Activated CD4-positive, alpha-beta T cell treated with anti-CD3 and anti-CD28 coated beads, Interleukin-2, amount 10 ng/mL, durations not matched to agents 7 days and 5 days (primary cell): ENCODE data around the gene LLGL1. TPM values are rescaled to one million over a fixed set of nuclear protein-coding genes. Genes with fewer than 3 reads are reported as not detected.

Experiments
- CTCF ChIA-PET: fragments of 350-600 bp; sonication (Branson Sonifier 250); formaldehyde crosslinking; loops from one replicate; lab custom pipeline; 2021; ENCODE audit warnings: antibody characterized with exemption; lab: Charles Lee
- POLR2A ChIA-PET: fragments of 350-600 bp; sonication (Branson Sonifier 250); formaldehyde crosslinking; loops from one replicate; lab custom pipeline; 2021; ENCODE audit warnings: antibody characterized with exemption; lab: Charles Lee
- DNase-seq: peaks from one replicate; pipeline ENCODE4 v3.0.0-alpha.2; 2020
- H3K27ac Mint-ChIP-seq: one replicate; pipeline ENCODE4 v1.8.0; 2021; ENCODE audit warnings: mild to moderate bottlenecking, moderate library complexity, mixed read lengths
- H3K27me3 Mint-ChIP-seq: one replicate; pipeline ENCODE4 v1.8.0; 2021; ENCODE audit warnings: mixed read lengths
- H3K36me3 Mint-ChIP-seq: one replicate; pipeline ENCODE4 v1.8.0; 2021; ENCODE audit warnings: low read depth, mixed read lengths
- H3K4me1 Mint-ChIP-seq: one replicate; pipeline ENCODE4 v1.8.0; 2021; ENCODE audit warnings: mixed read lengths
- H3K4me3 Mint-ChIP-seq: one replicate; pipeline ENCODE4 v1.8.0; 2021; ENCODE audit warnings: mild to moderate bottlenecking, moderate library complexity, mixed read lengths
- H3K9me3 Mint-ChIP-seq: one replicate; pipeline ENCODE4 v1.8.0; 2021; ENCODE audit warnings: mixed read lengths
- total RNA-seq, 2 experiments: library from RNA; stranded (reverse); gene quantifications; one replicate each; pipeline ENCODE4 v1.2.3, GENCODE V29; 2021

Gene LLGL1
- total RNA-seq, 2 experiments from 2014 or later: 24.7 to 24.9 TPM

GRCh38 chr17:18270046-18270931 is 44.9 kb downstream of the LLGL1 start:
- DNase-seq: no peak
- Mint-ChIP-seq H3K27ac (no peak overlapping the region), H3K36me3 (peaks cover 2% of the 10 kb centered on the region), H3K4me1 (peaks cover 15% of the 10 kb centered on the region), H3K9me3 (no peaks in the 10 kb centered on the region), H3K4me3 (no peak overlapping the region), H3K27me3 (no peaks in the 10 kb centered on the region)
- CTCF ChIA-PET: no interaction called here
- POLR2A ChIA-PET: no interaction called here

GRCh38 chr17:18277076-18277475 is 51.6 kb downstream of the LLGL1 start:
- DNase-seq: no peak
- CTCF ChIA-PET: interaction anchor here (0.7 to 1.3 kb wide), 2 partner anchors 31 to 40 kb away, joined by 3 read pairs; no protein-coding TSS in a partner anchor
- Mint-ChIP-seq H3K36me3 (peaks cover 21% of the 10 kb centered on the region), H3K4me3 (no peak overlapping the region), H3K9me3 (no peaks in the 10 kb centered on the region), H3K4me1 (no peaks in the 10 kb centered on the region), H3K27ac (no peak overlapping the region), H3K27me3 (no peaks in the 10 kb centered on the region)
- POLR2A ChIA-PET: no interaction called here

- H3K36me3 Mint-ChIP-seq: peaks cover 34% of the 10 kb centered on the region
- DNase-seq: no peak
- no peaks in the 10 kb centered on the region for H3K27me3 Mint-ChIP-seq
- POLR2A ChIA-PET: no interaction called here
- H3K4me1 Mint-ChIP-seq: no peaks in the 10 kb centered on the region
- CTCF ChIA-PET: no interaction called here
- no peak overlapping the region for H3K27ac Mint-ChIP-seq
- H3K9me3 Mint-ChIP-seq: no peaks in the 10 kb centered on the region
- no peak overlapping the region for H3K4me3 Mint-ChIP-seq
Measured at GRCh38 chr17:18278867-18279266, 53.4 kb downstream of the LLGL1 start.

- H3K36me3 Mint-ChIP-seq: peaks cover 44% of the 10 kb centered on the region
- H3K27me3 Mint-ChIP-seq: no peaks in the 10 kb centered on the region
Measured at GRCh38 chr17:18280249-18280648, 54.8 kb downstream of the LLGL1 start.

GRCh38 chr17:18280766-18281371 is 55.4 kb downstream of the LLGL1 start:
- POLR2A ChIA-PET: no interaction called here
- Mint-ChIP-seq H3K4me1 (no peaks in the 10 kb centered on the region), H3K27me3 (no peaks in the 10 kb centered on the region), H3K9me3 (no peaks in the 10 kb centered on the region), H3K4me3 (no peak overlapping the region), H3K36me3 (peaks cover 49% of the 10 kb centered on the region), H3K27ac (no peak overlapping the region)
- DNase-seq: no peak
- CTCF ChIA-PET: interaction anchor here (1.5 kb wide), 1 partner anchor 19 kb away, joined by 4 read pairs; no protein-coding TSS in a partner anchor

More at GRCh38 chr17:18280249-18280648, 54.8 kb downstream of the LLGL1 start:
- Mint-ChIP-seq H3K4me3 (no peak overlapping the region), H3K4me1 (no peaks in the 10 kb centered on the region), H3K9me3 (no peaks in the 10 kb centered on the region), H3K27ac (no peak overlapping the region)
- CTCF ChIA-PET: interaction anchor here (0.6 to 1.5 kb wide), 2 partner anchors 16 to 19 kb away, joined by 3 to 4 read pairs; no protein-coding TSS in a partner anchor
- no peak for DNase-seq
- POLR2A ChIA-PET: no interaction called here

- Mint-ChIP-seq H3K27me3 (no peaks in the 10 kb centered on the region), H3K9me3 (no peaks in the 10 kb centered on the region), H3K36me3 (peaks cover 46% of the 10 kb centered on the region), H3K4me1 (no peaks in the 10 kb centered on the region), H3K4me3 (no peak overlapping the region), H3K27ac (no peak overlapping the region)
- no peak for DNase-seq
- ChIA-PET POLR2A (no interaction called here), CTCF (no interaction called here)
Measured at GRCh38 chr17:18281788-18282187, 56.4 kb downstream of the LLGL1 start.

- H3K9me3 Mint-ChIP-seq: no peaks in the 10 kb centered on the region
- POLR2A ChIA-PET: no interaction called here
- H3K27me3 Mint-ChIP-seq: no peaks in the 10 kb centered on the region
- no peak overlapping the region for H3K27ac Mint-ChIP-seq
- H3K4me1 Mint-ChIP-seq: no peaks in the 10 kb centered on the region
- CTCF ChIA-PET: interaction anchor here (0.9 to 2.1 kb wide), 3 partner anchors 10 to 33 kb away, joined by 3 to 8 read pairs (median 3); no protein-coding TSS in a partner anchor
- peaks cover 60% of the 10 kb centered on the region for H3K36me3 Mint-ChIP-seq
- DNase-seq: no peak
- no peak overlapping the region for H3K4me3 Mint-ChIP-seq
Measured at GRCh38 chr17:18285296-18285695, 59.9 kb downstream of the LLGL1 start.

- Mint-ChIP-seq H3K27me3 (no peaks in the 10 kb centered on the region), H3K4me1 (no peaks in the 10 kb centered on the region), H3K4me3 (no peak overlapping the region), H3K36me3 (peaks cover 51% of the 10 kb centered on the region), H3K27ac (no peak overlapping the region), H3K9me3 (no peaks in the 10 kb centered on the region)
- no peak for DNase-seq
- ChIA-PET CTCF (interaction anchor here (1.1 to 1.2 kb wide), 2 partner anchors 23 to 32 kb away, joined by 3 read pairs; partner anchors contain the start of gene MIEF2), POLR2A (no interaction called here)
Measured at GRCh38 chr17:18291718-18292540, 66.5 kb downstream of the LLGL1 start.

Other genes with a start within 250 kb of the LLGL1 start
- 10 to 100 TPM; 27.0 to 32.4 TPM for gene ATPAF2, start 186.5 kb upstream of the LLGL1 start, total RNA-seq
- gene GID4, start 186.2 kb upstream of the LLGL1 start, total RNA-seq: 1 to 10 TPM; 8.6 to 8.8 TPM
- 10 to 100 TPM; 45.9 to 52.2 TPM for gene DRG2, start 137.7 kb upstream of the LLGL1 start, total RNA-seq
- under 1 TPM; 0.23 to 0.35 TPM for gene MYO15A, start 116.9 kb upstream of the LLGL1 start, total RNA-seq
- 100 to 1,000 TPM in 1 of 2 experiments, 10 to 100 TPM in 1; 98.2 to 102 TPM for gene ALKBH5, start 41.8 kb upstream of the LLGL1 start, total RNA-seq
- gene FLII, start 33.1 kb downstream of the LLGL1 start, total RNA-seq: 100 to 1,000 TPM; 323 to 328 TPM
- 1 to 10 TPM; 6.8 to 8.5 TPM for gene MIEF2, start 35.0 kb downstream of the LLGL1 start, total RNA-seq
- 10 to 100 TPM; 57.6 to 62.8 TPM for gene TOP3A, start 89.4 kb downstream of the LLGL1 start, total RNA-seq
- 10 to 100 TPM; 25.0 to 25.8 TPM for gene SMCR8, start 89.7 kb downstream of the LLGL1 start, total RNA-seq
- 10 to 100 TPM; 49.9 to 51.8 TPM for gene SHMT1, start 137.9 kb downstream of the LLGL1 start, total RNA-seq
- not detected for gene EVPLL, start 152.1 kb downstream of the LLGL1 start, total RNA-seq